HG03095 (cell line): ENCODE data around the gene KRT33B.

Experiments
- ATAC-seq: cut with Tn5 transposase; IDR thresholded peaks from one replicate; pipeline ENCODE4 v1.9.1; 2021; ENCODE audit warnings: moderate library complexity; ENCODE audit not compliant: unreplicated experiment

Gene KRT33B

GRCh38 chr17:41326173-41327145 lies 43.2 kb downstream of the KRT33B start:
- ATAC-seq: no peak

GRCh38 chr17:41325611-41326010 lies 44.0 kb downstream of the KRT33B start:
- ATAC-seq: no peak

- ATAC-seq: no peak
Observed at GRCh38 chr17:41325126-41325525, 44.5 kb downstream of the KRT33B start.

GRCh38 chr17:41324180-41325075 lies 45.2 kb downstream of the KRT33B start:
- no peak for ATAC-seq

DNA sequence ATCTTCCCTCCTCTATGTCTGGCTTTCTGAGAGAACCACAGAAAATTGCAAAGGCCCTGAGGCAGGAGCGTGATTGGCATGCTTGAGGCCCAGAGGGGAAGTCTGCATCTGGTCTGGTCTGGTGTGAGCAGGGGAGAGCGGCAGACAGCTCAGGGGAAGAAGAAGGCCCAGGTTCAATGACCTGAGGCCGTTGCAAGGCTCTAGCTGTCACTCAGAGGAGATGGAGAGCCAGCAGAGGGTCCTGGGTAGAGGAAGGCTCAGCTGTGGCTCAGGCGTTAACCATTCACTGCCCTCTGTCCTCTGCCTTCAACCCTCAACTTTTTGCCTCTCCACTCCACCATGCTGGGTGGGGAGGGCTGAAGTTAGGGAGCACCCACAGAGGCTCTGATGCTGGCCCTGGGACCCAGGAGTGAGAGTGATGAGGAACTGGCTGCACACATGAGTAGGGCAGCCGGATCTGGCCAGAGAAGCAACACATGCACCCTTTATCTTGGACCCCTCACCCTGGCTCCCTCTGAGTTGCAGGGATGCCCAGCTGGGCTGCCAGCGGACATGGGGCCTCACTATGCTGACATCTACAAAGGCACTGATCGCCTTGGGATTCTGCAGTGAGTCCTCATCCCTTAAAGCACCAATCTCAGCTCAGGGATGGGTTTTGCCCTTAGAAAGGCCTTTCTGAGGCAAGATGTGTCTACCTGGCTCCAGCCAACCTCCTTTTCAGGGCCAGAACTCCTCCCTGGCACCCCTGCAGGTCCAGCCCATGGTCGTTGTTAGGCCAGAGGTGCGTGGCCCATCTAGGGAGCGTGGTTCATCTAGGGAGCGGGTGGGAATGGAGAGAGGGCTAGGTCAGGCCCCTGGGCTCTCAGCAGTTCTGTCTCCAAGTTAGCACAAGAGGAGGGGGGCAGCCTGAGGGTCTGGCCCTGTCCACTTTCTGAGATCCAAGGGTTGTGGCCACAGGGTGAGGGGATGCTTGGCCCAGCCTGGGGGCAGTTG lies 46.4 kb downstream of the KRT33B start:
- ATAC-seq: no peak

DNA sequence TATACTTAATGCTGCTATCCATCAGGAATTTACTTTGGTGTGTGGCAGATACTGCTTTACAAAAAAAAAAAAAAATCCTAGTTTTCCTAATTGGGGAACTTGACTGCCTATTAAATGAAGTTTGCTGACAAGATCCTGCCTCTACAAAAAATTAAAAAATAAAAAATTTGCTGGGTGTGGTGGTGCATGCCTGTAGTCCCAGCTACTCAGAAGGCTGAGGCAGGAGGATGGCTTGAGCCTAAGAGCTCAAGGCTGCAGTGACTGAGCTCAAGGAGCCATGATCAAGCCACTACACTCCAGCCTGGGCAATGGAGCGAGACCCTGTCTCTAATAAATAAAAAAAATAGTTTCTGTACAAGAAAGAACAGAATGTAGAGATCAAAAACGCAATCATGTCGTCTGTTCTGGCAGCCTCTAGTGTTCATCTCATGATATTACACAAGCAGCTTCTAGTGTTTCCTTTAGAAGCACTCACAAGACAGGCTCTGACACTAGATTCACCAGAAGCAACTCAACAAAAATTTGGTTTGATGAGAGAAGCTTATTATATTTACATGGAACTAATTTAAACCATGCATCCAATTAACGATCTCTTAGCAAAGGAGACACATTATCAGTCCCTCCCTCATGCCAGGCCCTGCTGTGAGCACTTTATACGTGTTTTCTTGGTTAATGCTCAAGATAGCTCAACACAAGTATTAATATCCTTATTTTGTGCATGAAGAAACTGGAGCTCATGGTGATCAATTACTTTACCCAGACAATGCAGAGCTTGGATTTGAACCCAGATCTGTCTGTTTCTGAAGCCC lies 47.3 kb downstream of the KRT33B start:
- no peak for ATAC-seq

GRCh38 chr17:41318231-41318630 lies 51.4 kb downstream of the KRT33B start:
- no peak for ATAC-seq

- no peak for ATAC-seq
Observed at GRCh38 chr17:41315814-41316445, 53.7 kb downstream of the KRT33B start.

GRCh38 chr17:41315204-41315794 lies 54.3 kb downstream of the KRT33B start, which contains the start of gene KRTAP17-1:
Gene KRTAP17-1, minus strand, starts transcription at chr17:41315710. Its CDS starts 60 bp downstream, at chr17:41315650.
- no peak for ATAC-seq
